Lower leg skin (tissue), 3 donors: ENCODE measurements around the gene TLR4.

Source experiments
- CTCF ChIP-seq, 3 donors: fragments of 450-650 bp; IDR thresholded peaks; one replicate each; pipeline ENCODE4 v1.5.1; 2016; ENCODE audit warnings: antibody characterized with exemption in 3 of 3, mild to moderate bottlenecking in 3 of 3, moderate library complexity in 2 of 3
- POLR2A ChIP-seq, 2 donors: fragments of 450-650 bp; IDR thresholded peaks; one replicate each; pipeline ENCODE4 v1.6.1; 2016 to 2017; ENCODE audit warnings: antibody characterized with exemption in 2 of 2, mild to moderate bottlenecking in 1 of 2, moderate library complexity in 1 of 2

GRCh38 chr9:117718085-117718484 lies 13.9 kb downstream of the TLR4 start:
- TF ChIP-seq CTCF (IDR thresholded peaks at IDR 0.05): no peak
- TF ChIP-seq POLR2A (IDR thresholded peaks at IDR 0.05): no peak
